ENCODE data around the gene DGLUCY.

- TF ChIP-seq EZH2 (IDR thresholded peaks at IDR 0.05; ENCODE audit: insufficient read depth, poor library complexity, severe bottlenecking) (no peak), EZH2phosphoT487 (IDR thresholded peaks at IDR 0.05; ENCODE audit: insufficient read depth, low read depth) (no peak)
Observed at GRCh38 chr14:91143862-91144261, 30.0 kb downstream of the DGLUCY start.

All from GM23248 (cell line).